Bronchial epithelial cell (primary cell): ENCODE measurements around the gene SUGCT. TPM values are rescaled to one million over a fixed set of nuclear protein-coding genes. Genes with fewer than 3 reads are reported as not detected.

Source experiments
- DNase-seq: peaks from one replicate; pipeline ENCODE4 v3.0.0-alpha.2; 2010; ENCODE audit warnings: low read depth
- FAIRE-seq: peaks from 2 replicates; lab custom pipeline; 2011; peaks lifted over from hg19 to GRCh38; lab: Jason Lieb, UNC
- H3K27me3 ChIP-seq: 2 replicates; pipeline ENCODE4 v1.5.1; 2011; ENCODE audit warnings: low read length; ENCODE audit not compliant: control insufficient read depth, insufficient read depth
- H3K36me3 ChIP-seq: 2 replicates; pipeline ENCODE4 v1.5.1; 2011; ENCODE audit warnings: low read length; ENCODE audit not compliant: control insufficient read depth, insufficient read depth
- H3K4me3 ChIP-seq: 2 replicates; pipeline ENCODE4 v1.5.1; 2011; ENCODE audit warnings: mild to moderate bottlenecking, low read depth, low read length, control low read depth
- total RNA-seq: library from RNA; depleted of rRNA; stranded (reverse); fragments of >200 nt; gene quantifications from 2 replicates; pipeline ENCODE4 v1.2.1, GENCODE V29; 2014
- TF ChIP-seq, protein P1 (sequence below): IDR thresholded peaks from 2 replicates; pipeline ENCODE4 v1.5.1; 2011; ENCODE audit warnings: mild to moderate bottlenecking, moderate library complexity, low read length, control low read depth, inconsistent platforms; ENCODE audit not compliant: insufficient read depth, severe bottlenecking

The SUGCT gene
- total RNA-seq, 1 donor from 2014 or later, result 7.4 TPM

DNA sequence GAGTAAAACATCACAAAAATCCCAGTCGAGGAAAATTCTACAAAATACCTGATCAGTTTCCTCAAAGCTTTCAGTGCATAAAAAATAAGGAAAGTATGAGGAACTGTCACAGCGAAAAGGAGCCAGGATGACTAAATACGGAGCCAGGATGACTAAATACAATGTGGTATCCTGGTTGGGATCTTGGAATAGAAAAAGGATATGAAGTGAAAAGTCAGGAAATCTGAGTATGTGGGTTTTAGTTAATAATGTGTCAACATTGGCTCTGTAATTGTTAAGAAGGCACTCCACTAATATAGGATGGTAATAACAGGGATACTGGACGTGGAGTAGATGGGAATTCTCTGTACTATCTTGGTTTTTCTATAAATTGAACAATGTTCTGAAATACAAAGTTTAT is 175.5 kb downstream of the SUGCT start:
- TF ChIP-seq, protein P1, sequence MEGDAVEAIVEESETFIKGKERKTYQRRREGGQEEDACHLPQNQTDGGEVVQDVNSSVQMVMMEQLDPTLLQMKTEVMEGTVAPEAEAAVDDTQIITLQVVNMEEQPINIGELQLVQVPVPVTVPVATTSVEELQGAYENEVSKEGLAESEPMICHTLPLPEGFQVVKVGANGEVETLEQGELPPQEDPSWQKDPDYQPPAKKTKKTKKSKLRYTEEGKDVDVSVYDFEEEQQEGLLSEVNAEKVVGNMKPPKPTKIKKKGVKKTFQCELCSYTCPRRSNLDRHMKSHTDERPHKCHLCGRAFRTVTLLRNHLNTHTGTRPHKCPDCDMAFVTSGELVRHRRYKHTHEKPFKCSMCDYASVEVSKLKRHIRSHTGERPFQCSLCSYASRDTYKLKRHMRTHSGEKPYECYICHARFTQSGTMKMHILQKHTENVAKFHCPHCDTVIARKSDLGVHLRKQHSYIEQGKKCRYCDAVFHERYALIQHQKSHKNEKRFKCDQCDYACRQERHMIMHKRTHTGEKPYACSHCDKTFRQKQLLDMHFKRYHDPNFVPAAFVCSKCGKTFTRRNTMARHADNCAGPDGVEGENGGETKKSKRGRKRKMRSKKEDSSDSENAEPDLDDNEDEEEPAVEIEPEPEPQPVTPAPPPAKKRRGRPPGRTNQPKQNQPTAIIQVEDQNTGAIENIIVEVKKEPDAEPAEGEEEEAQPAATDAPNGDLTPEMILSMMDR, result no peak
- FAIRE-seq, result no peak

DNA sequence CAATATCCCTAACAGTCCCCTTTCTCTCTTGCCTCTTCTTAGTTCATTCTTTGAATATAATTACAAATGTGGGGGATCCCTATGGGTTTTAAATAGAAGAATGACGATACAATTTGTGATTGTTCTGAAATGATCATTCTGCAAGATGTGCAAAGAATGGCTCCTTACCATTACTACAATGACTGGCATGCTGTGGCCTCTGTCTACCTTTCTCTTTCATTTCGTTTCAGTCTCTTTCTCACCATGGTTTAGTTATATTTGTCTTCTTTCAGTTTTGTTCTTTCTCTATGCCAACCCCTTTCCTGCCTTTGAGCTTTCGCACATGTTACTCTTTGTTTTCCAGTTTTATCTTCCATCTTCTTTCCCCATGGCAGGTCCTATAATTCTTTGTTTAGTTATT is 176.5 kb downstream of the SUGCT start:
- TF ChIP-seq, protein P1, result no peak
- Histone ChIP-seq H3K27me3 (no peaks in the 10 kb centered on the region), H3K36me3 (no peaks in the 10 kb centered on the region), H3K4me3 (no peak overlapping the region)
- FAIRE-seq (no peak), DNase-seq (no peak)

More for the DNA sequence above, 175.5 kb downstream of the SUGCT start:
- Histone ChIP-seq H3K36me3 (no peaks in the 10 kb centered on the region), H3K4me3 (no peak overlapping the region), H3K27me3 (no peaks in the 10 kb centered on the region)
- DNase-seq, result peak; percentile 64

DNA sequence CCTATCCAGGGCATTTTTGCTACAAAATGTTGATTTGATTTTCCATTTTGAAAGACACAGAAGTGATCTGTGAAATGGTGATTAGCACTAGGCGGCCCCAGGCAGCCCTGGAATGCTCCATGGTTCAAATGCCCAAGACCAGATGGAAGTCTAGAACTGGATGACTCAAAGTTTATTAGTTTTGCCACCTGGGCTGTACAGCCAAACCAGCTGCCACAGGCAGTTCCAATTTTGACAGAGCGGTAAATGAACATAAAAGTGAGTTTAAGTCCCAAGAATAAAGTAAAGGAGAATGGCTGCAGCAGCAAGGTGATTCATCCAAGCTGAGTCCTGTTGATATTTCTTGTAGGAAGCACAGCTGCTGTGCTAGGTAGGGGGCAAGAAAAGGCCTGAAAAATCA is 180.5 kb downstream of the SUGCT start:
- TF ChIP-seq, protein P1, result no peak
- no peaks in the 10 kb centered on the region for H3K27me3 ChIP-seq
- no peaks in the 10 kb centered on the region for H3K36me3 ChIP-seq
- DNase-seq, result no peak
- FAIRE-seq, result no peak
- H3K4me3 ChIP-seq, result no peak overlapping the region

DNA sequence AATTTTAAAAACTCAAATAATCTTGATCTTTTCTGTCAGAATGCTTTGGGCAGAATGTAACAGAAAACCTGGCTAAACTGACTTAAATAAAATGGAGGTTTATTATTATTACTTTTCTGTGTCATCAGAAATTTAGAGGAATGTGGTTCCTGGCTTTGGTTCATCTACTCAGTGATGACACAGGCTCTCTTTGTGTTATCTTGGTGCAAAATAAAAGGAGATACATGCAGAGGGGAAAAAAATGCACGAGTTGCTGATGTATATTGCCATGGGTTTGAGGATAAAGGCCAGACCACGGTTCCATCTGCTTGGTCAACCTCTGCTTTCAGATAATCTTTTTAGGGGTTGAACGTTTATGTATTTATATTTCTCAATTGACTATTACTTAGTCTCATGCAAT is 181.4 kb downstream of the SUGCT start:
- TF ChIP-seq, protein P1, result no peak
- DNase-seq, result no peak
- no peak overlapping the region for H3K4me3 ChIP-seq
- H3K36me3 ChIP-seq, result no peaks in the 10 kb centered on the region
- no peak for FAIRE-seq
- no peaks in the 10 kb centered on the region for H3K27me3 ChIP-seq

DNA sequence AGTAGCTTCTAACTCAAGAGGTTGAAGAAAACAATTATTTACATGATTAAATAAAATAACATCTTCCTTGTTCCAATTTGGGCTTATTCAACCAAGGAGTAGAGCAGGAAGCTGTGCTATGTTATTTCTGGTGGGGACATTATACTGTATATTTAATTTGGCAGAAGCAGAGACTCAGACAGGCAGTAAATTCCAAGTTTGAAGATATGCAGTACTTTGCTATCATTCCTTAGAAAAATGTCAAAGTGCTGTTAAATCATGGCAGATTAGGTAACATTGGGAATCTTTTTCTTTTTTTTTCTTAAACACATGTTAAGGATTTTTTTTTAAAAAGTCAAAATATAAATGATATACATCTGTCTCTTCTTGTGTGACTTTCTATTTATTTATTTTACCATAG is 190.1 kb downstream of the SUGCT start:
- Histone ChIP-seq H3K36me3 (no peaks in the 10 kb centered on the region), H3K4me3 (no peak overlapping the region), H3K27me3 (peaks cover 2% of the 10 kb centered on the region)
- FAIRE-seq, result no peak
- TF ChIP-seq, protein P1, result no peak
- DNase-seq, result no peak

DNA sequence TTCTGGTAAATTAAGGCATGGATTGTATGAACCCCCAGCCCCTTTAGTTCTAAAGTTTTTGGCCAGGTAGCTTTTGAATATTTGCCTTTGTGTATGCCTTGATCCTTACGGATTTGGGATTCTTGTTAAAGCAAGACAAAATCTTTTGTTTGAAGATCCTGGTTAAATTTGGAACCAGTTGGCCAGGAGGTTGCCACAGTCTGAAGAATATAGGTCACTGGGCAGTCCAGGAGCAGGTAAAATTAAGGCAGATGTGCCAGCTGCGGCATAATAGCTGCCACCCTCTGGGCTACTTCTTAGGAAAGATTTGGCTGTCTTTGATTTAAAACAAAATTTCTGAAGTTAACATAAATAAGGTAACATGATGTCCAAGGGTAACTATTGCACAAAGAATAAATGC is 192.3 kb downstream of the SUGCT start:
- DNase-seq, result no peak
- no peak for FAIRE-seq
- TF ChIP-seq, protein P1, result no peak

More for the DNA sequence above, 192.3 kb downstream of the SUGCT start:
- H3K36me3 ChIP-seq, result no peaks in the 10 kb centered on the region
- peaks cover 2% of the 10 kb centered on the region for H3K27me3 ChIP-seq
- no peak overlapping the region for H3K4me3 ChIP-seq
